DMS79 (cell line): ENCODE measurements around the gene DPP6.
"Not testable (repeated sequence)": the region's sequence is repeated elsewhere in the genome, so short reads cannot be mapped to it uniquely, and the experiment has no call there.

Source experiments
- DNase-seq: peaks from one replicate; lab custom pipeline; 2025; lab: John Stamatoyannopoulos, UW

Gene DPP6

GRCh38 chr7:154934353-154934952 lies 882.3 kb downstream of the DPP6 start:
- not testable (repeated sequence) for DNase-seq

DNA sequence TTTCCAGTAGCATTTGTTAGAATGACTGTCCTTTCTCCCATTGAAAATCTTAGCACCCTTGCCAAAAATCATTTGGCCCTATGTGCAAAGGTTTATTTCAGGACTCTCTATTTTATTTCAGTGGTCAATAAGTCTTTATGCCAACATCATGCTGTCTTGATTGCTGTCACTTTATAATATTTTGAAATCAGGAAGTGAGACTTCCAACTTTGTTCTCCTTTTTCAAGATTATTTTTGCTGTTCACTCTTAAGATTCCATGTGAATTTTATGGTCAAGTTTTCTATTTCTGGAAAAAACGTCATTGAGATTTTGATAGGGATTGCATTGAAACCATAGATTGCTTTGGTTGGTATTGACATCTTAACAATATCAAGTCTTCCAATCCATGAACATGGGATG lies 885.6 kb downstream of the DPP6 start:
- DNase-seq: no peak

DNA sequence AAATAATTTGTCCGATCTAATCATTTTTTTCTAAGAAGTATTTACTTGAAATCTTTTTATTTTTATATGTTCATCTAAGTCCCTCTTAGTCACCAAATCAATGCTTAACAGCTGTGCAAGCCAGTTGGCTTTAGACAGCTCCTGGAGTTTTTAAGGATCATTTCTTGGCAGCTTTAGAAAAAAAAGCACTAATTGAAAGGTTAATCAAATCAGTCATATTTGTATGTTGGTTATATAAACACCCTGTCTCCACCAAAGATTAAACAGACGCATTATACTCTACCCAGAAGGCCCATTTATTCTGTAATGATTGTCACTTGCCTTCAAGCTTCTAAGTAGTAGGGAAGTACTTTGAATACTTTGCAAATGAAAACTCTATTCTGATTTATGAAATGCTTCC lies 890.5 kb downstream of the DPP6 start:
- no peak for DNase-seq
